Panc1 (cell line): ENCODE results near the gene HSPB8. TPM values are rescaled to one million over a fixed set of nuclear protein-coding genes. Genes with fewer than 3 reads are reported as not detected.

Experiments used
- ATAC-seq: fragments of 200-7000 bp; cut with Tn5 transposase; 2 replicates; pipeline ENCODE4 v1.9.1; 2020; ENCODE audit warnings: mild to moderate bottlenecking, moderate library complexity
- BruUV-seq: library from RNA; stranded (reverse); fragments of 400-500 nt; replicated peaks from 2 replicates; lab custom pipeline; 2021; lab: Mats Ljungman, UMichigan
- CTCF ChIA-PET: fragments of 300-600 bp; sonication (Branson Sonifier 250); formaldehyde crosslinking; loops from one replicate; lab custom pipeline; 2022; ENCODE audit warnings: antibody characterized with exemption; lab: Charles Lee
- POLR2A ChIA-PET: fragments of 300-600 bp; sonication (Branson Sonifier 250); formaldehyde crosslinking; loops from one replicate; lab custom pipeline; 2022; ENCODE audit warnings: antibody characterized with exemption; lab: Charles Lee
- DNase-seq: peaks from one replicate; pipeline ENCODE4 v3.0.0-alpha.2; 2010; ENCODE audit warnings: low read depth, low spot score
- H3K27ac ChIP-seq: 2 replicates; pipeline ENCODE4 v1.5.1; 2011; ENCODE audit warnings: mild to moderate bottlenecking, low read length, inconsistent platforms
- H3K27me3 ChIP-seq: fragments of 200-500 bp; sonication (Bioruptor generic); 2 replicates; pipeline ENCODE4 v1.6.0; 2014; ENCODE audit warnings: low read length, inconsistent platforms; ENCODE audit not compliant: control insufficient read depth, insufficient read depth
- H3K36me3 ChIP-seq: fragments of 200-500 bp; sonication (Bioruptor generic); 2 replicates; pipeline ENCODE4 v1.5.1; 2014; ENCODE audit warnings: inconsistent platforms, mild to moderate bottlenecking, low read length, moderate library complexity; ENCODE audit not compliant: control insufficient read depth, insufficient read depth
- H3K4me1 ChIP-seq: 2 replicates; pipeline ENCODE4 v1.5.1; 2011; ENCODE audit warnings: inconsistent platforms, mild to moderate bottlenecking, low read length, moderate library complexity; ENCODE audit not compliant: control insufficient read depth, insufficient read depth
- H3K4me3 ChIP-seq, 2 experiments: 2 replicates each; pipeline ENCODE4 v1.5.1; 2011 to 2012; ENCODE audit warnings: low read depth in 2 of 2, low read length in 2 of 2, mild to moderate bottlenecking in 2 of 2, inconsistent platforms in 1 of 2, moderate library complexity in 1 of 2
- H3K9me3 ChIP-seq: fragments of 200-500 bp; sonication (Bioruptor generic); 2 replicates; pipeline ENCODE4 v1.5.1; 2014; ENCODE audit warnings: low read depth, mild to moderate bottlenecking, inconsistent platforms, low read length, moderate library complexity; ENCODE audit not compliant: control insufficient read depth, insufficient read depth
- CTCF ChIP-seq: fragments of 450-650 bp; IDR thresholded peaks from 2 replicates; pipeline ENCODE4 v1.5.1; 2017; ENCODE audit warnings: mild to moderate bottlenecking
- POLR2AphosphoS5 ChIP-seq: IDR thresholded peaks from 2 replicates; pipeline ENCODE4 v1.6.1; 2012; ENCODE audit warnings: mild to moderate bottlenecking, low read depth, low read length, moderate library complexity
- REST ChIP-seq, 2 experiments: IDR thresholded peaks; 2 replicates each; pipeline ENCODE4 v1.6.1; 2011 to 2012; ENCODE audit warnings: low read depth in 2 of 2, control low read depth in 1 of 2, low read length in 1 of 2, mild to moderate bottlenecking in 1 of 2, moderate library complexity in 1 of 2; ENCODE audit not compliant: insufficient read depth in 1 of 2
- SIN3A ChIP-seq: IDR thresholded peaks from 2 replicates; pipeline ENCODE4 v1.6.1; 2012; ENCODE audit warnings: low read depth, mild to moderate bottlenecking, low read length, moderate library complexity, borderline replicate concordance; ENCODE audit not compliant: insufficient read depth
- TCF7L2 ChIP-seq: IDR thresholded peaks from 2 replicates; pipeline ENCODE4 v1.6.1; 2011; ENCODE audit warnings: mild to moderate bottlenecking, low read depth, low read length, inconsistent platforms
- in situ Hi-C: cut with HindIII; loops from 2 replicates; pipeline ENCODE4 v1.10.0; 2016; ENCODE audit warnings: low sequenced_read_pairs, low pct_unique_long_range_greater_than_20kb
- intact Hi-C: fragments of 100-400 bp; cut with micrococcal nuclease; formaldehyde crosslinking; loops from one replicate; pipeline ENCODE4 v1.10.0; 2022; ENCODE audit not compliant: unreplicated experiment
- total RNA-seq: library from RNA; stranded (reverse); gene quantifications from one replicate; pipeline ENCODE4 v1.2.1, GENCODE V29; 2021; ENCODE audit not compliant: unreplicated experiment

HSPB8 gene
- total RNA-seq, 1 experiment from 2014 or later, result 2.0 TPM

GRCh38 chr12:119154435-119154818, 24.3 kb upstream of the HSPB8 start:
- ChIA-PET CTCF (interaction anchor here (0.6 kb wide), 1 partner anchor 24 kb away, joined by 12 read pairs; the partner anchor contains the start of gene HSPB8), POLR2A (no interaction called here)
- in situ Hi-C loops (no loop called here), intact Hi-C loops (no loop called here)
- ATAC-seq (no peak), DNase-seq (no peak)
- H3K4me1 ChIP-seq, result no peaks in the 10 kb centered on the region
- H3K4me3 ChIP-seq, result no peak overlapping the region
- no peaks in the 10 kb centered on the region for H3K36me3 ChIP-seq
- TF ChIP-seq CTCF (no peak), POLR2AphosphoS5 (no peak), TCF7L2 (no peak), SIN3A (no peak), REST (IDR thresholded peaks at IDR 0.05; ENCODE audit: insufficient read depth in 1 of 2, low read depth in 2 of 2, low read length in 1 of 2) (no peak)
- 0 out of 2 replicates have a peak, but pooled peaks cover 4% of the 10 kb centered on the region for H3K9me3 ChIP-seq
- no peak overlapping the region for H3K27ac ChIP-seq
- no TSS peak for BruUV-seq
- H3K27me3 ChIP-seq, result no peaks in the 10 kb centered on the region; the same call in 1 of the 2 replicates

- intact Hi-C loops (no loop called here), in situ Hi-C loops (no loop called here)
- ATAC-seq, result no peak
- H3K27me3 ChIP-seq, result peaks cover 7% of the 10 kb centered on the region; the same call in 1 of the 2 replicates
- no peak overlapping the region for H3K4me3 ChIP-seq
- no peak overlapping the region for H3K27ac ChIP-seq
- 0 out of 2 replicates have a peak, but pooled peaks cover under 1% of the 10 kb centered on the region for H3K9me3 ChIP-seq
- DNase-seq, result no peak
- no peak for TF ChIP-seq SIN3A
- POLR2A ChIA-PET, result no interaction called here
- CTCF ChIA-PET, result interaction anchor here (0.6 kb wide), 1 partner anchor 256 kb away, joined by 4 read pairs; no protein-coding TSS in a partner anchor
- BruUV-seq, result no TSS peak
- H3K4me1 ChIP-seq, result no peaks in the 10 kb centered on the region
- H3K36me3 ChIP-seq, result no peaks in the 10 kb centered on the region
These were observed 22.2 kb upstream of the HSPB8 start for GRCh38 chr12:119156401-119157044.

- in situ Hi-C loops (no loop called here), intact Hi-C loops (no loop called here)
- no peak for TF ChIP-seq CTCF
- TF ChIP-seq TCF7L2, result no peak
- no peak for TF ChIP-seq POLR2AphosphoS5
- TF ChIP-seq REST (IDR thresholded peaks at IDR 0.05; ENCODE audit: insufficient read depth in 1 of 2, low read depth in 2 of 2, low read length in 1 of 2), result no peak
- TF ChIP-seq SIN3A, result no peak
- POLR2A ChIA-PET, result no interaction called here
- Histone ChIP-seq H3K4me3 (no peak overlapping the region), H3K27me3 (peaks cover 9% of the 10 kb centered on the region; the same call in 1 of the 2 replicates), H3K4me1 (no peaks in the 10 kb centered on the region), H3K27ac (no peak overlapping the region), H3K36me3 (no peaks in the 10 kb centered on the region), H3K9me3 (no peaks in the 10 kb centered on the region)
- CTCF ChIA-PET, result no interaction called here
- no TSS peak for BruUV-seq
- DNase-seq, result no peak
- no peak for ATAC-seq
These were observed 21.2 kb upstream of the HSPB8 start for GRCh38 chr12:119157528-119157927.
